Upper lobe of left lung (tissue), 4 donors: Measurements from ENCODE around the gene OR7E24.
"Not testable (repeated sequence)": the region's sequence is repeated elsewhere in the genome, so short reads cannot be mapped to it uniquely, and the experiment has no call there.

Source experiments
- CTCF ChIP-seq, 6 experiments: fragments of 450-650 bp in 4 of 6; fragments of 200-600 bp in 2 of 6; sonication (generic) in 2 of 6; IDR thresholded peaks; one replicate each; pipeline ENCODE4 v1.5.1; 2016 to 2019; ENCODE audit warnings: antibody characterized with exemption in 6 of 6
- POLR2A ChIP-seq, 4 donors: fragments of 450-650 bp; IDR thresholded peaks; one replicate each; pipeline ENCODE4 v1.5.1; 2016 to 2017; ENCODE audit warnings: antibody characterized with exemption in 4 of 4, mild to moderate bottlenecking in 2 of 4
- POLR2AphosphoS5 ChIP-seq, 2 donors: sonication (generic); formaldehyde crosslinking; IDR thresholded peaks; one replicate each; pipeline ENCODE4 v1.5.1; 2017; ENCODE audit warnings: antibody characterized with exemption in 2 of 2

GRCh38 chr19:9283485-9283884 lies 32.8 kb downstream of the OR7E24 start:
- not testable (repeated sequence) for TF ChIP-seq POLR2AphosphoS5, CTCF, POLR2A (IDR thresholded peaks at IDR 0.05)
